HG03159 (cell line): Measurements from ENCODE around the gene CACNG3.
"Not testable (repeated sequence)": the region's sequence is repeated elsewhere in the genome, so short reads cannot be mapped to it uniquely, and the experiment has no call there.

Source experiments
- ATAC-seq: cut with Tn5 transposase; IDR thresholded peaks from one replicate; pipeline ENCODE4 v1.9.1; 2021; ENCODE audit warnings: mild to moderate bottlenecking, moderate library complexity; ENCODE audit not compliant: unreplicated experiment

Gene CACNG3

DNA sequence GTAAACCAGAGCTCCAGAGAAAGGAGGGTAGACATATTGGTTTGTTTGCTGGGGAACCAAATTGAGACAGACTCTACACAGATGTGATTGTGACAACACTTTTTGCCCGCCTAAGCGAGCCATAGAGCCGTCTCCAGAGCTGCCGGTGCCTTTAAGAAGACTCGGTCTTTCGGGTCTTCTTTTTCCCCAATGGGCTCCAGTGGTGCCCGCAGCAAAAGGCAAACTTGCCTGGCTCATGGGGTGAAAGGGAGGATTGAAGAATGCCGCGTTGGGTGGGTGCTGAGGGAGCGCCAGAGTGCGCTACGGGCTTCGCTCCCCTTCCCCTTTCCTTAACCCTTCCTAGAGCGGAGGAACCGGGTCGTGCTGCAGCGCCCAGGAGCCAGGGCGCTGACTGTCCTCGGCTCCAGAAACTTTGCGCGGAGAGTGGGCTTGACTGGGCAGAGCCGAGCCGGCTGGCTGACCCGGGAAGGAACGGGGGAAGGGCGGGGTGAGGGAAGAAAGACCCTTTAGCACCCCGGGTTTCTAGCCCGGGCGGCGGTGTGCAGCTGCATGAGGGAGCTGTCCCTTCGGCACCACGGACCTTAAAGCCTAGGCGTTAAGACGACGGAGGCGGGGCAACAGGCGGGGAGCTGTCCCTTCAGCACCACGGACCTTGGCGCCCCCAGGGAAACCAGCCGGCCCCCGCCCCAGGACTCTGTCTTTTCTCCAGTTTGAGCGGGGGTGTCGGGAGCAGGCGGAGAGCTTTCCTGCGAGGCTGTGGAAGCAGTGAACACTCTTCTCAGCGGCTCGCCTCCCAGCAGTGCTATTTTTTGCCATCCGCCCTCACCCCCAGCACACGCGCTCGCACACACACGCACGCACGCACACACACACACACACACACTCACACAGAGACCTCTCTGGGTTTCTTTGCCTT is at the start of gene CACNG3:
TSS of gene CACNG3 (plus strand) at position 880 of the 916 bp plus-strand sequence. CDS start 420 bp downstream, outside the sequence.
- ATAC-seq: no peak

DNA sequence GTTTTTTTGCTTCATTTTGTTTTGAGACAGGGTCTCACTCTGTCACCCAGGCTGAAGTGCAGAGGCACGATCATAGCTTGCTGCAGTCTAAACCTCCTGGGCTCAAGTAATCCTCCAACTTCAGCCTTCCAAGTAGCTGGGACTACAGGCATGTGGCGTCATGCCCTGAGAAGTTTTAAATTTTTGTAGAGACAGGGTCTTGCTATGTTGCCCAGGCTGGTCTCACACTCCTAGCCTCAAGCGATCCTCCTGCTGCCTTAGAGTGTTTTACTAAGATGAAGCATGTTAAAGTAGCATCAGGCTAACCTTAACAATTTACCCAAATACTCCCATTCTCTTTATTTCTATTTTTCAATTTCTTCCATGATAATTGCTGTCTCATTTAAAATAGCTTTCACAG is 49.2 kb upstream of the CACNG3 start:
- no peak for ATAC-seq

DNA sequence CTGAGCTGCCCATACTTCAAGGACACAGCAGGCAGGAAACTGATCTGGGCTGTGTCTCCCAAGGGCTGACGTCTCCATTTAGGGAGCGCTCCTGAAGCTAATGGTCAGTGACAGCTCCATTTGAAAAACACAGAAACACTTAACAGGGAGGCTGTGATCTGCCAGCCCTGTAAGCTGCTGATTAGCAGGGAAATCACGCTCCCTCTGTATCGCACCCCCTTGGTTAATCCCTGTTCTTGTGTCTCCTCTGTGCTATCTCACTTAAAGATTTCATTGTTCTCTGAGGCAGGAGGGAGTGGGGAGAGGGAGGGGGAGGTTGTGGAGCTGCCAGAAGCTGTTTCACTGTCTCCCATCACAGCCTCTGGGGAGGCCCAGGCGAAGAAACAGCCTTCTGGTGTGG is 47.4 kb upstream of the CACNG3 start:
- ATAC-seq: no peak

DNA sequence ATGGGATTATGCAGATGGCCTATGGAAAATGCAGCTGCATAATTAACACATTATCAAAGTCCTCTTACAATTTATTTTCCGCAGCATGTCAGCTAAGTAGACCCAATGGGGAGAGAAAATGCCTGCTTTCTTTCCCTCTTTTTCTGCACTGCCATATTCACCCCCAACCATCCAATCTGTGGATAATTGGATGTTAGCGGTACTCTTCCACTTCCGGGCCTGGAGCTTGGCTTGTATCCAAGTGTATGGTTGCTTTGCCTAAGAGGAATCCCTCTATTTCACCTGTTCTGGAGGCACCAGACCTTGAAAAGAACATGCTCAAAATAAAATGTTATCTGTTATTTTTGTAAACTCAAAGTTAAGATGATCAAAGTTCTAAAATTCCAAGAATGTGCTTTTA is 41.1 kb upstream of the CACNG3 start:
- ATAC-seq: no peak

DNA sequence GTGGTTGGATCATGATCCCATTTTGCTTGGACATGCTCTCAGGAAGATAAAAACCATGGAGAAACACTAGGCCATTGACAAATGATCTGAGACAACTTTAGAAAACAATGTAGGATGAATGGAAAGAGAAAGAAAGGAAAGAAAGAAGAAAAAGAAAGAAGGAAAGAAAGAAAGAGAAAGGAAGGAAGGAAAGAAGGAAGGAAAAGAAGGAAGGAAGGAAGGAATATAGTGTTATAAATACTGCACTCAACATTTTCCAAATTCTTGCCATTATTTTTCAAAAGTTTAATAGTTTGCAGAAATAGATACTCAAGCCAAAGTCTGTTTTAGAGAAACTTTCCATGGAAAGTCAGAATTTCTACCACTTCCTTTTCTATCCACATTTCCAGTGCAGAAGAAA is 39.2 kb upstream of the CACNG3 start:
- no peak for ATAC-seq

DNA sequence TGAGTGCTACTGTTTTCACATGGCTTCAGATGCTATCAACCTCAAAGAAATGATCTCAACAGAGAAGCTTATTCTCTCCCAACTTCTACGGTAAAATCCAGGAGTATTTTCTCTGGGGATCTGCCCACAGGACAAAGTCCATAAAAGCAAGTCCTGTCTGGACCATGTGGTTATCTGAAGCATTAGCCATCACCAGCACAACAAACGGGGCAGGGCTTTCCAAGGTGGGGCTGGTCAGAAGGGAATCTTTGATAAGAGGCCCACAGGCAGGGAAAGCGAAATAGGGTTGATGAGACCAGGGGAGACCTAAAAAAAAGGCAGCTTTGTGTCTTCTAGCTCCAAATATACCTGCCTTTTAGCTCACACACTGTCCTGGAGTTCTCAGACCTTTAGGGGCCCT is 38.7 kb upstream of the CACNG3 start:
- no peak for ATAC-seq

DNA sequence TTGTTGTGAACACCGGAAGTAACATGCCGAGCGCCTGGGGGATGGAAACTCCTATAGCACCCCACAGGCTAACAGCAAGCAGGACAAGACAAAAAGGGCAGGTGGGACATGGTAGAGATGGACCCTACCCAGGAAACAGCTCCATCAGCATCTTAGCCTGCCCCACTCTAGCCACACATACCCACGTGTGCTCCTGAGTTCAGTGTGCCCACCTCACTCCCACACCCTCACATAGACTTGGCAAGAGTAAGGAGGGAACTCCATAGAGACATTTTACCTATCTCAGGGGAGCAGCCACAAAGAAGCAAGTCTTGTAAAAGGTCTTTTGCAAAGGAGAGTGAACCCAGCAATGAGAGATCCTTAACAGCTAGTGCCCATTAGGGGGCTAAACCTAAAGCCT is 37.8 kb upstream of the CACNG3 start:
- ATAC-seq: no peak

DNA sequence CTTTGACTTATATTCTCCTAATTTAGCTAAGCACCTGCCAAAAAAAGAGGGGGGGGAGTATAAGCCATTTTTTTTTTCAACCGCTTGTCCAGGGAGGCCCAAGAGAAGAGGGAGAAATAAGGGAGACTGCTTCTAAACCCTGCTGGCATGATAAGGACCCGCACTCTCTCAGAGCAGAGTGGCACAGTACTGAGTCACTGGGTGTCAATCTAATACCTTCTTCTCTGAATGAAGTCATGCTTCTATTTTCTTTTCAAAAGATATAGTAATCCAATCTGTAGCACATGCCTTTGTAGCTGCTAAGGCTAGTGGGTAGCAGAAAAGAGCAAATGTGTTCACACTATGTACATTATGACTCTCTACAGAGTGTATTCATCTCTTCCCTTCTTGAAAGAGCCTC is 34.9 kb upstream of the CACNG3 start:
- ATAC-seq: no peak

DNA sequence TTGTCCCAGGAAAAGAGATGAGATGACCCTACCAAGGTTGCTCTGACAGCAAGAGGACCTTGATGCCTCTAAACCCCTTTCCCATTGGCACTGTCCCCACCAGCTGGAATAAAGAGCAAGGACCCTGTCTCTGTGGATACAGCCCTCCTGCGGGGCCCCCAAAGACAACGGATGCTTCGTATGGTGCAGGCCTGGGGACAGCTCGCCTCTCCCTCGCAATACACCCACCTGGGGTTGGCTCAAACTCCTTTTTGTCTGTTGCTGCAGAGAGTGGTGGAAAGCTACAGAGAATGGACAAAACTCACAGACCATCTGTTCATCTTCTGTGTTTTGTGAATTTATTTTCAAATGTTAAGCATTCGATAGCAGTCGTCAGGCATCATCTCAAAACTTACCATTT is 27.6 kb upstream of the CACNG3 start:
- no peak for ATAC-seq

DNA sequence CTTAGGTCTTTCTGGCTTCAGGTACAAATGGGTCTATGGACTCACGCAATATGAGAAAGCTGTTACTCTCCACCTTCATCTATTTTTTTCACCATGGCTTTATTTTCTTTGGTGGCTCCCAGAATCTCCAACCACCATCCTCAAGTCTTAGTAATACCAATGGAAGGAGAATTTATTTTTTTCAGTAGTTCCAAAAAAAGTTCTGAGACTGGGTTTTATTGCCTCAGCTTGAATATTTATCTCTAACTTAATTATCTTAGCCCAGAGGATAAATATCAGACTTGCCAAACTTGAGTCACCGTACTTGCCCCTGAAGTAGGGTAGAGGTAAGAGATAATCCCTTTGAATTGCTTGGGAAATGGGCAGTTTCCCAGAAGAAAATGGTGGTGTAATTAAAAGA is 23.2 kb upstream of the CACNG3 start:
- ATAC-seq: no peak

DNA sequence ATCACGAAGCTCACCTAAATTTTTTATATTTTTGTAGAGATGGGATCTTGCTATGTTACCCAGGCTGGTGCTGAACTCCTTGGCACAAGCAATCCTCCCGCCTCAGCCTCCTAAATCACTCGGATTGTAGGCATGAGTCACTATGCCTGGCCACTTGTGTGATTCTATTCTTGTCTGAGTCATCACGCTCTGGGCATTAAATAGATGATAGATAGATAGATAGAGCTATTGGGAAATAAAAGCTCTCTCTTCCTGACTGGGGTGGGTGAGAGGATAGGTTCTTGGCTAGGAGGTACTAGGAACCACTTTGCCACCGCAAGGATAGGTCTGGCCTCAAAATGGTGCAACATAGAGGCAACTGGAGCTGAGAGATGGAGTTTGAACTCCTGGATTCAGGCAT is 21.4 kb upstream of the CACNG3 start:
- no peak for ATAC-seq

DNA sequence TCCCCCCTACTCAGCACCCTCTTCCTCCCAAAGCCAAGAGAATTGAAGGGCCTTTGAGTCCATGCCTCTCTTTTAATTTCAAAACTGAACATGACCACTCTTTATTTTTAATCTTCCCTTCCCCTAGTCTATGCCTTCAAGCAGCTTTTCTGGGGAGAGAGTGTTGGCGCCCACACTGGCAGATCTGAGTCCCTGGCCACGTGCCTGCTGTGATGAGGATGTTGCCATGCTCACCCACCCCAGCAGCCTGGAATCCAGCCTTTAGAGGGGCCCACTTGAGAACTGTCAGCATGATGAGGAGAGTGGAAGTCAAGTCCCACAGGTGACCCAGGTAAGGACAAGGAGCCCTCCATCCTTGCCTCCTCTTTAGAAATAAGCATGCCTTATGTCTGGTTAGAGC is 20.3 kb upstream of the CACNG3 start:
- no peak for ATAC-seq

DNA sequence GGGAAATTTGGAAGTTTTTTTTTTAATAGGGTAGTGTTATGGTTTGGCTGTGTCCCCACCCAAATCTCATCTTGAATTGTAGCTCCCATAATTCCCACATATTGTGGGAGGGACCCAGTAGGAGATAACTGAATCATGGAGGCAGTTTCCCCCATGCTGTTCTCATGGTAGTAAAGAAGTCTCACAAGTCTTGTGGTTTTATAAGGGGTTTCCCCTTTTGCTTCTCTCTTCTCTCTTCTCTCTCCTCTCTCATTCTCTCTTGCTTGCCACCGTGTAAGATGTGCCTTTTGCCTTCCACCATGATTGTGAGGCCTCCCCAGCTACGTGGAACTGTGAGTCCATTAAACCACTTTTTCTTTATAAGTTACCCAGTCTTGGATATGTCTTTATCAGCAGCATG is 17.3 kb upstream of the CACNG3 start:
- ATAC-seq: not testable (repeated sequence)

DNA sequence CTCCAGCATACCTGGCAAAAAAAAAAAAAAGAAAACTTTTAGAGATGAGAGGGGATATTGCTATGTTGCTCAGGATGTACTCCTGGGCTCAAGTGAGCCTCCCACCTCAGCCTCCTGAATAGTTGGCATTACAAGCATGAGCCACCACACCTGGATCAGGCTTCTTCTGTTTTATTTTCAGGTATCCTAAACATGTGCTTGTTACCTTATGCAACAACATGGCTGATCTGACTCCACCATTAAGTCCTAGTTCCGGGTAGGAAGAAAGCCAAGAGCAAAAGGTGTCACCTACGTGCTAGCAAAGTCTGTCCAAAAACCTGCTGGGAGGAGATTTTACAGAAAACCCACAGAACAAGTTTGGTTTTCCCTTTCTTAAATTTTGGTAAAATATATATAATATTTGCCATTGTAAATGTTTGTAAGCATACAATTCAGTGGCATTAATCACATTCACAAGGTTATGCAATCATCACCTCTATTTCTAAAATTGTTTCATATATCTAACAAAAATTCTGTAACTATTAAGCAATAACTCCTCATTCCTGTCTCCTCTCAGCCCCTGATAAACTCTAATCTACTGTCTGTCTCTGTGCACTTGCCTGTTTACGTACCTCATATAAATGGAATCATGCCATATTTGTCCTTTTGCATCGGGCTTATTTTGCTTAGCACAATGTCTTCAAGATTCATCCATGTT is 9.1 kb upstream of the CACNG3 start:
- no peak for ATAC-seq

DNA sequence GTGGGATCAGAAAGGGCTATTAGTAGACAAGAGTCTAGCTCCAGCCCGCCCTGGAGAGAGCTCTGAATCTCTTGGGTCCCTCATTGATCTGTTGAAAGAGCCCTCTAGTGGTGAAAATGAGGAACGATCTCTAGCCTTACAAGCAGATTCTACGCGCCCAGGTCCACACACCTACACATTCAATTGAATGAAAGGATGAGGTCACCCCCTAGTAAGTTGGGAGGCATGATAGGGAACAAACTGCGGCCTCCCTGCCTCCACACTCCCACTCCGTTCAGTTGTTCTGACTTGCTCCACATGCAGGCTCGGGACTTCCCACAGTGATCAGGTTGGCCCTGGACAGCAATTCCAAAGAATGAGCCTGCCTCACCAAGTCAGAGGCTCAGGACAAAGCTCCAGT is 2.9 kb upstream of the CACNG3 start:
- no peak for ATAC-seq

DNA sequence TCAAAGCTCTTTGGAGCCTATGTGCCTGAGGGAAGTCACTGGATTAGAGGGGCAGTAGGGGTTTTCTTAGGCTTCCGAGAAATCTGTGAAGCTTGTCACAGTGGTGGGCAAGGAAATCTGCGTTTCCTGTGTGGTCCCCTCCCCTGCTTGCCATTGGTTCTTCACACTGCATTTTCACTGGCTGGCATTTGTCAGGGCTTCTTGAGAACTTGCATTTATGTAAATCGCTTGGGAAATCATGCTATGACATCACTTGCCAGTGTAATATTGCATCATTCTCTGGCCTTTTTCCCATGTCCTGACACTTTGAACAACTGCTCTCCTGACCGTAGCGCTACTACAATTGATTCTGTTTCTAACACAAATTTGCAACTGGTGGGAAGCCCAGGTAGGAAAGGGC is 1.8 kb downstream of the CACNG3 start:
- ATAC-seq: no peak

DNA sequence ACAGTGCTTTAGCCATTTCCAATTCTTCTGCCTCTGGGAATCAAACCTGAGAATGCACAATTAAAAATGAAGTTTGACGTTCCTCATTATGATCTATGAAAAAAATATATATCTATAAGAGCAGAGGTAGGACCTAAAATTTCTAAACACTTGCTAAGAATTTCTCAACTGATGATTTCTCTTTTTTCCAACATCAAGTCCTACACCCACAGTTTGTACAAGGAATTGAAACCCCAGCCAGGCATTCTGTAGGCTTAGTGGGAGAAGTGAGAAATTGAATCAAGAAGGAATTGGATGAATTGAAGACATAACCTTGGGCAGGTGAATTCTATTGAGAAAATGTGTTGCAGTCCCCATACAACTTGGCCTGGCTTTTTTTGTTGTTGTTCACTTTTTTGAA is 2.7 kb downstream of the CACNG3 start:
- ATAC-seq: no peak

DNA sequence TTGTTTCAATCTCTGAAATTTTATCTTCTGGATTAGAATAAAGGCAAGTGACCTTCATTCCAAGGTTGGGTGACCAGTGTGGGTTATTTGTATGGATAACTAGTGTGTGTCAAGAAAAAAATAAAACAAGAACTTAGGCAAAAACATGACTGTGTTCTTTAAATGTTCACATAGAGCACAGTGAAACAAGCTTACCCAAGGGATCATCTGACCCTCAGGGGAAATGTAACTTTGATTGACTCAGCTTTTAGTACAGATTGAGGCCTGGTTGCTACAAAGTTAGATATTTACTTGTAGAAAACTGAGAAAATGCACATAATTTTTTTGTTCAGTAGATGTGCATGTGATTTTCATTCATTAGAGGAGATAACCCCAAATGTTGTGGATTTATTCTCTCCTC is 6.7 kb downstream of the CACNG3 start:
- no peak for ATAC-seq

DNA sequence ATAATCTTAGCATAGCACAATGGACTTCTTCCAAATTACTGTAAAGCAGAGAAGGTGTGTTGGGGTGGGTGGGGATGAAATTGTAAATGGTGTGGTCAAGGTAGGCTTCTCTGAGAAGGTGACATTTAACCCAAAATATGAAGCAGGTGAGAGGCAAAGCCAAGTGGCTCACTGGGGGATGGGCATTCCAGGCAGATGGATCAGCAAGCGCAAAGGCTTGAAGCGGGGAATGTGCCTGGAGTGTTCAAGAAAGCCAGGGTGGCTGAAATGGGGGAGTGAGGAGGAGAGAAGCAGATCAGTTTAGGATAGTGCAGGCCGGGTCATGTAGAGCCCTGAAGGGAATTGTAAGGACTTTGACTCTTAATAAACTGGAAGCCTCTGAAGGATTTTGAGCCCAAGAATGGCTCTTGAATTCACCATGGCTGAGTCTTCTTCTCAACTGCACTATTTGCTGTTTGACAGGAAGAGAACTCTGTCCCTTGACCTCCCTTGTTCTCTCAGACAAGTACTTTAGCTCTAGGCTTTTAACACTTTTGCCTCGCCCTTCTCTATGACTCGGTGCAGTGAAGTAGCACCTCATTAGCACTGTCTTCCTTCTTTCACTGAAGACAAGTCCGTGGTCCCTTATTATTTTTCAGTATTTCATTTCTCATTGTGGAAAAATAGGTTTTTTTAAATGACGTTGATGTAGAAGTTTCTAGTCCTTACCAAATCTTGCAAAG is 14.7 kb downstream of the CACNG3 start:
- ATAC-seq: no peak

DNA sequence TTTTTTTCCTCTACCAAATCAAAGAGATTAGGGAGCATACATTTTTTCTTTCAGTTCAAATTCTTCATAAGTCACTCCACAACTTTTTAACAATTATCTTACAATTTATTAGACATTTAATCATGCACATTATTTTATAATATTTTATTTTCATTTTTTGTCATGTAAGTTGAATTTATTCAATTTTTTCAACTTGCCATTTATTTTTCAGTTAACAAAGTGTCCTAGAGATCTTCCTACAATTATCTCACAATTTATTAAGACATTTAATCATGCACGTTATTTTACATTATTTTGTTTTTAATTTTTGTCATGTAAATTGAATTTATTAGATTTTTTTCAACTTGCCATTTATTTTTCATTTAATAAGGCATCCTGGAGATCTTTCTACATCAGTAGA is 16.2 kb downstream of the CACNG3 start:
- ATAC-seq: no peak

DNA sequence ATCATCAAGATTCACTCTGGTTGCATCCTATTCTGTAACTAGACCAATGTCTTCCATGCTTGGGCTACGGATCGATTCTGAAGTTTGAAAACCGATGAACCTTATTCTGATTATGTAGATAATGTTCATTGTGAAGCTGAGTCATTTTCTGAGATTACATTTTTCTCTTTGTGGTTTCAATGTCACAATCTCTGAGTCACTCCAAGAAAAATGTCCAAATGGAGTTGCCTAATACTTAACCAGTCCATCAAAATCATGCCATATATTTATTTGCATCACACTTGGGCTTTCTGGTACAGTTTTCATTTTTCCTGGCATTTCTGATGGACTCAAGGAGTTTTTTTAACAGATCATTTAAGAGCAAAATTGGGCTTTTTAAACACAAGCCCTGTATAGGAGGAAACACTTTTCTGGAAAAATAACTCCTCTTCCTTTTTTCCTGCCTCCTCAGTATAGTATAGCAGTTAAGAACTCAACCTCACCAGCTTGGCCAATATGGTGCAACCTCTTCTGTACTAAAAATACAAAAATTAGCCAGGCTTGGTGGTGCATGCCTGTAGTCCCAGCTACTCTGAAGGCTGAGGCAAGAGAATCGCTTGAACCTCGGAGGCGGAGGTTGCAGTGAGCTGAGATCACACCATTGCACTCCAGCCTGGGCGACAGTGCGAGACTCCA is 17.5 kb downstream of the CACNG3 start:
- ATAC-seq: no peak
